NCI-H446 (cell line): ENCODE data around the gene IRF7.

ENCODE experiments used
- DNase-seq, 2 experiments: peaks; one replicate each; lab custom pipeline; 2025; lab: John Stamatoyannopoulos, UW

IRF7 gene

DNA sequence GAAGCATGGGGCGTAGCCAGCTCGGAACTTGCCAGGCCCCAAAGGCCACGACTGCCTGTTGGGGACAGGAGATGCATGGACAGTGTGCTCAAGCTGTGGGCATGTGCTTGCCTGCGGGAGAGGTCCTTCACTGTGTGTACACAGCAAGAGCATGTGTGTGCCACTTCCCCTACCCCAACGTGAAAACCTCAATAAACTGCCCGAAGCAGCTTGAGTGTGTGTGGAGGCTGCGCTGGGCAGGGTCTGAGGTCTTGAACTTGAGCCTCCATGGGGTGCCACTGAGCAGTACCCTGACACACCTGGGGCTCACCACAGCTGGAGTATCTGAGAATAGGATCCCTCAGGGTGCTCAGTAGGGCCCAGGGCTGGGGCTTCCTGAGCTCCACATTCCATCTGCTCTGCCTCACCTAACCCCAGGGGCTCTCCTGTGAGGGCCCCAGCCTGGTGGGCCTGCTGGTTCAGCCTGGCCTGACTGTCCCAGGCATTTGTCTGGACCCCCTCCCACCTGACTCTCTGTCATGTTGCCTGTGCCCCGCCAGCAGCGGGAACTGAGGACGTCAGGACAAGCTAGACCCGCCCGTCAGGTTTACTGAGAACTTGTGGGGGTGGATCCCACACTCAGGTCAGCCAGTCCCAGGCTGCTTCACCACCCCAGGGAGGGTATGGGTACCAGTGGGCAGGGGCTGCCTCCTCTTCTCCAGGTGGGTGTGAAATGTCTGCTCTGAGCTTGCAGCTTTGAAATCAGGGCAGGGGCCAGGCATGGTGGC is 51.8 kb downstream of the IRF7 start:
- no peak for DNase-seq

DNA sequence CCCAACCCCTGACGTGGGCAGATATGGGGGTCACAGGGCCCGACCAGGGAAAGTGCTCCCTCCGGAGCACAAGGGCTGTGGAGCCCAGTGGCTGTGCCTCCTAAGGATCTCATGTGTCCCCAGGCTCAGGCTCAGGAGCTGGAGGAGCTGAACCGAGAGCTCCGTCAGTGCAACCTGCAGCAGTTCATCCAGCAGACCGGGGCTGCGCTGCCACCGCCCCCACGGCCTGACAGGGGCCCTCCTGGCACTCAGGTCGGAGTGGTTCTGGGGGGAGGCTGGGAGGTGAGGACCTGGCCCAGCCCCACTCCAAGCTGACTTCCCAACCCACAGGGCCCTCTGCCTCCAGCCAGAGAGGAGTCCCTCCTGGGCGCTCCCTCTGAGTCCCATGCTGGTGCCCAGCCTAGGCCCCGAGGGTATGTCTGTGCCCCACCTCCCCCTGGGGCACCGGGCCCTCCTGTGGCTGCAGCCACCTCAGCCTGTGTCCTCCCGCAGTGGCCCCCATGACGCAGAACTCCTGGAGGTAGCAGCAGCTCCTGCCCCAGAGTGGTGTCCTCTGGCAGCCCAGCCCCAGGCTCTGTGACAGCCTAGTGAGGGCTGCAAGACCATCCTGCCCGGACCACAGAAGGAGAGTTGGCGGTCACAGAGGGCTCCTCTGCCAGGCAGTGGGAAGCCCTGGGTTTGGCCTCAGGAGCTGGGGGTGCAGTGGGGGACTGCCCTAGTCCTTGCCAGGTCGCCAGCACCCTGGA is 52.5 kb downstream of the IRF7 start:
- DNase-seq: no peak
